Activated naive CD4-positive, alpha-beta T cell treated with anti-CD3 and anti-CD28 coated beads for 36 hours (primary cell): ENCODE data around the gene KAZN. TPM values are rescaled to one million over a fixed set of nuclear protein-coding genes. Genes with fewer than 3 reads are reported as not detected.

ENCODE experiments used
- CTCF ChIA-PET: fragments of 350-600 bp; sonication (Branson Sonifier 250); formaldehyde crosslinking; loops from one replicate; lab custom pipeline; 2021; ENCODE audit warnings: antibody characterized with exemption; lab: Charles Lee
- DNase-seq: peaks from one replicate; pipeline ENCODE4 v3.0.0-alpha.2; 2020
- H3K27ac Mint-ChIP-seq: one replicate; pipeline ENCODE4 v1.8.0; 2021; ENCODE audit warnings: mild to moderate bottlenecking, mixed read lengths
- H3K27me3 Mint-ChIP-seq: one replicate; pipeline ENCODE4 v1.8.0; 2021; ENCODE audit warnings: low read depth, mixed read lengths
- H3K36me3 Mint-ChIP-seq: one replicate; pipeline ENCODE4 v1.8.0; 2021; ENCODE audit warnings: low read depth, mixed read lengths
- H3K4me1 Mint-ChIP-seq: one replicate; pipeline ENCODE4 v1.8.0; 2021; ENCODE audit warnings: low read depth, mixed read lengths
- H3K4me3 Mint-ChIP-seq: one replicate; pipeline ENCODE4 v1.8.0; 2021; ENCODE audit warnings: mild to moderate bottlenecking, moderate library complexity, mixed read lengths
- H3K9me3 Mint-ChIP-seq: one replicate; pipeline ENCODE4 v1.8.0; 2021; ENCODE audit warnings: mixed read lengths
- intact Hi-C: fragments of 100-400 bp; cut with micrococcal nuclease; formaldehyde crosslinking; loops from one replicate; pipeline ENCODE4 v1.15.1; 2023
- total RNA-seq, 2 experiments: library from RNA; stranded (reverse); gene quantifications; one replicate each; pipeline ENCODE4 v1.2.3, GENCODE V29; 2021

Gene KAZN
- total RNA-seq, 2 experiments from 2014 or later, result 0.55 to 0.59 TPM

DNA sequence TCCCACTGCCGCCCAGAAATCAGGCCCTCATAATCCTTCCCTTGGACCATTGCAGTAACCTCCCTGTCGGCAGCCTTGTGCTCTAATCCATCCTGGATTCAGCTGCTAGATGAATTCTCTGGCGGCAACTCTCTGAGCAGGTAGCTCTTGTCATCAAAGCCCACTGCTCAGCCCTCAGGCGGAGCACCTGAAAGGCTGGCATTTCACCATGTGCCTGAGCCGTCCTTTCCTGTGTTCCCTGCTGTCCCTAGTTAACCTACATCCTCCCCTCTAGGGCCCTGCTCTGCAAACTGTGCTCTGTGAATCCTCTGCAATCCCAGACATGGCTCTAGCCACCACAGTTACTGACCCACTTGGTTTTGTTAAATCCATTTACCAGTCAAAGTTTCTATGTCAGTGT, 118.0 kb downstream of the KAZN start:
- Mint-ChIP-seq H3K4me1 (no peaks in the 10 kb centered on the region), H3K27me3 (no peaks in the 10 kb centered on the region), H3K27ac (no peak overlapping the region), H3K36me3 (no peaks in the 10 kb centered on the region), H3K4me3 (no peak overlapping the region), H3K9me3 (peaks cover 3% of the 10 kb centered on the region)
- intact Hi-C loops, result no loop called here
- DNase-seq, result no peak
- CTCF ChIA-PET, result no interaction called here

DNA sequence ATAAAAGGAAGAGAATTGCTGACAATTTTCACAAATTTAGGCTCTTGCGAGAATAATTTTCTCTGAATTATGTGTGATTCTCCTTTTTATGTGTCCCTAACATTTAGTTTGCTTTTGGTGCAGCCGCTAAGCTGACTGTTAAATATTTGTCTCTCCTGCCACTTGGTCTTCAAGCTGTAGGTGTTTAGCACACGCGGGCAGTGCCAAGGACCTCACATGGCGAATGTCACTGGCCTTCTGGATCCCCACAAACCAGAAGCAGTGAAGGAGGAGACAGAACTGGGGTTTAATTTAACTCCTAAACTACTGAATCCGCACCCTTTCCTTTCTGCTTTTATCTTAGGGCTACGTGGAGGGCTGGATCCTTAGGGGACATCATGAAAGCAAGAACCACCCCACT, 120.0 kb downstream of the KAZN start:
- Mint-ChIP-seq H3K4me3 (no peak overlapping the region), H3K4me1 (no peaks in the 10 kb centered on the region), H3K36me3 (no peaks in the 10 kb centered on the region), H3K9me3 (peaks cover 3% of the 10 kb centered on the region), H3K27ac (no peak overlapping the region), H3K27me3 (no peaks in the 10 kb centered on the region)
- intact Hi-C loops, result no loop called here
- no peak for DNase-seq
- CTCF ChIA-PET, result no interaction called here

DNA sequence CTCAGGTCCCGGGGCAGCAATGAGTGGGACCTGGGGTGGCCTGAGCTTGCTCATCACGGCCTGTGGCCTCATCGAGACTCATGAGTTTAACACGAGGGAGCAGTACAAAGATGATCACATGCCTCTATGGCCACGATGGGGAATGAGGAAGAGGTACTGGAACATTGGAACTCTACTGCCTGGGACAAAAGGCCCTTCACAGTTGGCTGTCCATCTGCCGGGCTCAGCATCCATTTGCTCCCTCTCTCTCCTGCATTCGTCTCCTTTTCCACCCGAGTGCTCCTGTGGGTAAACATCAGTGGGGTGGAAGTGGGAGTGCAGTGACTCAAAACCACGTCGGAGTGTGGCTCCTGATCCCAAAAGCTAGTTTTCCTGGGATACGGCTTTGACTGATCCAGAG, 124.9 kb downstream of the KAZN start:
- Mint-ChIP-seq H3K4me1 (no peaks in the 10 kb centered on the region), H3K9me3 (peaks cover 3% of the 10 kb centered on the region), H3K27me3 (no peaks in the 10 kb centered on the region), H3K27ac (no peak overlapping the region), H3K4me3 (no peak overlapping the region), H3K36me3 (no peaks in the 10 kb centered on the region)
- intact Hi-C loops, result no loop called here
- DNase-seq, result no peak
- CTCF ChIA-PET, result no interaction called here

DNA sequence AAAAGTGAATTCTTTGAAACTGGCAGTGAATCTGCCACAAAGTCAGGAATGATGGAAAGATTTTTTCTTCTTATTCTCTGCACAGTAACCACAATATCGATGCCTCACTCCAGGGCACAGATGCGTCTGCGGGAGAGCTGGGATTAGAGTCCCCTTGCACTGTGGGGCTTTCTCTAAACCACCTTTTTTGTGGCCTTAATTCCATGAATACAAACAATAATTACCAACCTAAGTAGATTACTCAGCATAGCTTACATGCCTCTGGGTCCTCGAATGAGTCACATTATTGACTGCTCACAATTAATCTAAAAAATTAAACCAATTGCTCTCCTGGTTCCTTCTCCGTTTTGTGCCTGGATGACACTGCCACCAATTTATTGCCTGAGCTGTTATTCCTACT, 125.8 kb downstream of the KAZN start:
- no peaks in the 10 kb centered on the region for H3K4me1 Mint-ChIP-seq
- peaks cover 3% of the 10 kb centered on the region for H3K9me3 Mint-ChIP-seq
- DNase-seq, result no peak
- no peak overlapping the region for H3K4me3 Mint-ChIP-seq
- H3K27ac Mint-ChIP-seq, result no peak overlapping the region
- H3K27me3 Mint-ChIP-seq, result no peaks in the 10 kb centered on the region
- intact Hi-C loops, result no loop called here
- no peaks in the 10 kb centered on the region for H3K36me3 Mint-ChIP-seq
- CTCF ChIA-PET, result no interaction called here

DNA sequence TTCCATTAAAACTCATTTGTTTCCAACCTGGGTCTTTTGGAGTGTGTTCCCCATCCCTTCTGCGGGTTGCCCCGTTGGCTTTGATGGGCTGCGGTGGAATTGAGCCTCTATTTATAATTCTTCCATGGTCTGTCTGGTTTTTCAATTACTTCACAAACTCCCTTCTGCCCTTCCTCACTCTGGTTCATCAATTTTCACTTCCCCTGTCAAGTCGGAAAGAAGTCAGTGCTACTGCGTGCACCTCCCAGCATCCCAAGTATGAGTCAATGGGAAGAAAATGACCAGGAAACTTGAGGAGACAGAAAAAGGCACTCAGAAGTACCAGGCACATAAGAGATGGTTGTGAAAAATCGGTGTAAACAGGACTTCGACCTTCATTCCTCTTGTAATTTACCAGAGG, 126.2 kb downstream of the KAZN start:
- Mint-ChIP-seq H3K9me3 (peaks cover 3% of the 10 kb centered on the region), H3K36me3 (no peaks in the 10 kb centered on the region), H3K27me3 (no peaks in the 10 kb centered on the region), H3K4me1 (no peaks in the 10 kb centered on the region), H3K4me3 (no peak overlapping the region), H3K27ac (no peak overlapping the region)
- CTCF ChIA-PET, result no interaction called here
- intact Hi-C loops, result no loop called here
- no peak for DNase-seq

DNA sequence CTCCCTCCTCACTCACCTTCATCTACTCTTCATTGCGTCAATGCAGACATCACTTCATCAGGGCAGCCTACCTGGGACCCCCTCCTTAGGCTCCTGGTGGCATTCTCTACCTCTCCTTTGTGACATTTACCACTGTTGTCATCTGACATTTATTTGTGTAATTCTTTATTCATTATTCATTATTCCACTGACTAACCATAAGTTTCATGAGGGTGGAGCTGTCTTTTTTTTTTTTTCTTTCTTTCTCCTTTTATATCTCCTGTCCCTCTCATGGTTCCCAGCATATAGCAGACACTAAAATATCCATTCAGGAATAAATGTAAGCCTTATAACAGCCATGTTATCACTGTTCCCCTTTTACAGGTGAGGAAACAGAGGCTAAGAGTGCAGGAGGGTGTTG, 126.8 kb downstream of the KAZN start:
- no peak for DNase-seq
- Mint-ChIP-seq H3K36me3 (no peaks in the 10 kb centered on the region), H3K27ac (no peak overlapping the region), H3K27me3 (no peaks in the 10 kb centered on the region), H3K4me3 (no peak overlapping the region), H3K9me3 (peaks cover 3% of the 10 kb centered on the region), H3K4me1 (no peaks in the 10 kb centered on the region)
- CTCF ChIA-PET, result no interaction called here
- intact Hi-C loops, result no loop called here

DNA sequence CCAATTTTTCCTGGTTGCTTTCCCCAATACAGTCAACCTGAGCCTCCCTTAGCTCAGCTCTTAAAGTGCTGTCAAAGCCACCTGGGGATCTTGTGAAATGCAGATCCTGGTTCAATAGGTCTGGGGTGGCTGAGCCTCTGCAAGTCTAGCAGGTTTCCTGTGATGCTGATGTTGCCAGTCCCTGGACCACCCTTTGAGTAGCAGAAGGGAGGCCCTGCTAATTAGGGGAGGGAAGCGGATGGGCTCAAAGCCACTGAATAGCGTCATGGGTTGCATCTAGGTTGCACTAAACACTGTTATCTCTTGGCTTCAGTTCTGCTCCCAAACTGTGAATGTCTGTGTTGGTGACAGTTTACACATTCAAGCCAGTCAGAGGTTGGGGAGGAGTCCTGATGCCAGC, 127.2 kb downstream of the KAZN start:
- CTCF ChIA-PET, result no interaction called here
- DNase-seq, result no peak
- H3K36me3 Mint-ChIP-seq, result no peaks in the 10 kb centered on the region
- H3K4me3 Mint-ChIP-seq, result no peak overlapping the region
- intact Hi-C loops, result no loop called here
- H3K27ac Mint-ChIP-seq, result no peak overlapping the region
- no peaks in the 10 kb centered on the region for H3K4me1 Mint-ChIP-seq
- H3K9me3 Mint-ChIP-seq, result no peaks in the 10 kb centered on the region
- H3K27me3 Mint-ChIP-seq, result no peaks in the 10 kb centered on the region

DNA sequence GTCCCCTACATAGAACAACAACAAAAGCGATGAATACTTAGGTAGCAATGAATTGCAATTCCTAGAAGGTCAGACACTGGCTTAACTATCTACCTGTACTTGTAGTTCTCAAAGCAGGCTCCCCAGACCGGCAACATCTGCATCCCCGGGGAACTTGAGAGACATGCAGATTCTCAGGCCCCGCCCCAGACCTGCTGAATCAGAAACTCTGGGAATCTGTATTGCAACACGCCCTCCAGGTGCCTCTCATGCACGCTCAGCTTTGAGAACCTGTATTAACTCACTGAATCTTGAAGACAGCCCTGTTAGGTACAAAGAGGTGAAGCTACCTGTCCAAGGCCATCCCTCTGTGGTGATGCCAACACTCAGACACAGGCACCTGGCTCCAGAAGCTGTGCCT, 128.1 kb downstream of the KAZN start:
- Mint-ChIP-seq H3K9me3 (no peaks in the 10 kb centered on the region), H3K27ac (no peak overlapping the region), H3K36me3 (no peaks in the 10 kb centered on the region), H3K4me3 (no peak overlapping the region), H3K27me3 (no peaks in the 10 kb centered on the region), H3K4me1 (no peaks in the 10 kb centered on the region)
- intact Hi-C loops, result no loop called here
- CTCF ChIA-PET, result no interaction called here
- no peak for DNase-seq

DNA sequence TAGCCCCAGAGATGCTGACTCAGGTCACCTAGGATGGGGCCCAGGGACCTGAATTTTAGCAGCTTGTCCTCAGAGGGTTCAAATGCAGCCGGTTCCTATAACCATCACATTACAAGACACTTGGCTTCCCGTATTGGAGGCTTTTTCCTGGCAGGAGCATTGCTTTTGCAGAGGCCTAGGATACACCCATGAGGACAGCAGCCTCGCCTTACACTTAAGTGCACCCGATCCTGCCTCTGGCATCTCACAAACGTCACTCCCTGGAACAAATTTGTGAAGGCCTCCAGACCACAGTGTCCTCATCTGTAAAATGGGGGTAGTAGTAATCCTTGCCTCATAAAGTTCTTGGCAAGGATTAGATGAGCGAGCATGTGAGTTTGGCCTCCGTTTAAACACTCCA, 130.0 kb downstream of the KAZN start:
- Mint-ChIP-seq H3K27ac (no peak overlapping the region), H3K4me1 (no peaks in the 10 kb centered on the region), H3K27me3 (no peaks in the 10 kb centered on the region), H3K9me3 (no peaks in the 10 kb centered on the region), H3K4me3 (no peak overlapping the region), H3K36me3 (no peaks in the 10 kb centered on the region)
- DNase-seq, result no peak
- intact Hi-C loops, result no loop called here
- CTCF ChIA-PET, result no interaction called here

DNA sequence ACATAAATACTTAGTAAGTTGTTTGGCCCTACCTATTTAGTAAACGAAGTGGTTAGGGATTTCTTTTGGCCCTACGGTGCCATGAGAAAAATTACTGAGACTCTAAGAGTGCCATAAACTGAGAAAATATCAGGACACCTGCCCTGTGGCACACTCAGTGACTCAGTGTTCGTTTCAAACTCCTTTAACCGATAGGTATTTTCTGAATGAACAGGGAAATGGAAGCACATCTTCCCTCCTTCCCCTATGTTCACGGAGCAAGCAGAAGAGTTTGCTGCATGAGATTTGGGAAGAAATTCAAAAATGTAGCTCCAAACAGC, 134.2 kb downstream of the KAZN start:
- no peaks in the 10 kb centered on the region for H3K4me1 Mint-ChIP-seq
- intact Hi-C loops, result no loop called here
- CTCF ChIA-PET, result no interaction called here
- no peaks in the 10 kb centered on the region for H3K36me3 Mint-ChIP-seq
- H3K27ac Mint-ChIP-seq, result no peak overlapping the region
- no peak overlapping the region for H3K4me3 Mint-ChIP-seq
- DNase-seq, result no peak
- peaks cover 22% of the 10 kb centered on the region for H3K27me3 Mint-ChIP-seq
- no peaks in the 10 kb centered on the region for H3K9me3 Mint-ChIP-seq

DNA sequence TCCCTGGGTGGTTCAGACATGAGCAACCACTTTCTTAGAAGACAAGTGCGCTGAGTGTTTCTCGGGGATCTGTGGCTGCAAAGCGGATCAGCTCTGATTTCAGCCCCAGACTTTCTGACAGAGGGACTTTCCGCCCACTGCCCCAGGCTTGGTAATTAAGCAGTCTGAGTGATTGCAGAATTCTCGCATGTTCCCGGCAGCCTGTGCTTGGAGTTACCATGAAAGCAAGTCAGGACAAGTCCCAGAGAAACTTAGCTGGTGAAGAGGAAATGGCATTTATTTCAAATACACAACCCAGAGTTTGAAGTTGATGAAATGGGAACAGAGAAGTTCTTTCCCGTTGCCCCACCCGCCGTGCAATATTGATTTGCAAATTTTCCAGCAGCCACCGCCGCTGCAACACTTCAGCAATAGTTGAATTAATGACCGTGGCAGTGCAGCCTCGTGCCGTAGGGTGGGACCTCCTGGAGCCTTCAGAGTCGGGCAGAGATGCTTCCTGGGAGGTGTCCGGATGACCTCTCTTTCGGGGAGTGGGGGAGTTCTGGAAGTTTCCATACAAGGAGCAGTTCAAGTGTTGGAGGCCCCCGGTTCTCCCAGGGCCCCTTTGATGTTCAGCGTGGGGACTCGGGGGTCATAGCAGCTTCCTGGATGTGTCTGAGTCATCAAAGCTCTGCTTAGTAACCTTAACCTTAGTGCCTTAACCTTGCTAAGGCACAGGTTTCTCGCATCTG, 134.7 kb downstream of the KAZN start:
- H3K27me3 Mint-ChIP-seq, result peaks cover 22% of the 10 kb centered on the region
- no peak overlapping the region for H3K27ac Mint-ChIP-seq
- DNase-seq, result no peak
- no peaks in the 10 kb centered on the region for H3K36me3 Mint-ChIP-seq
- no peaks in the 10 kb centered on the region for H3K4me1 Mint-ChIP-seq
- intact Hi-C loops, result no loop called here
- no peaks in the 10 kb centered on the region for H3K9me3 Mint-ChIP-seq
- CTCF ChIA-PET, result no interaction called here
- H3K4me3 Mint-ChIP-seq, result no peak overlapping the region

DNA sequence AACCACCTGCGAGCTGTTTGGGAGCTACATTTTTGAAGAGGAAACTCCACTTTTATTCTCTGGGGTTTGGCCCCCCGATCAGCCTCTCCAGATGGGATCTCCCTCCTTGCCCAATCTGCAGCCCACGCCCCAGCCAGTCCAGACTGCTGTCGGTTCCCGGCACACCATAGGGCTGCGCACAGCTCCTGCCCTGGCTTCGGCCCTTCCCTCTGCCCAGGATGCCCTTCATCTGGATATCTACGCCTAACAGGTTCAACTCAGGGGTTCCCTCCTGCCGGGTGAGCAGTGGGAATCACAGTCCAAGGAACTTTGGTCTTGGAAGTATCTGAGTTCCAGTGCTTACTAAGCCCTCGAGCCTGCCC, 135.3 kb downstream of the KAZN start:
- no peaks in the 10 kb centered on the region for H3K36me3 Mint-ChIP-seq
- no peak overlapping the region for H3K27ac Mint-ChIP-seq
- no peaks in the 10 kb centered on the region for H3K9me3 Mint-ChIP-seq
- peaks cover 25% of the 10 kb centered on the region for H3K27me3 Mint-ChIP-seq
- no peaks in the 10 kb centered on the region for H3K4me1 Mint-ChIP-seq
- H3K4me3 Mint-ChIP-seq, result no peak overlapping the region
- no peak for DNase-seq
- CTCF ChIA-PET, result no interaction called here
- intact Hi-C loops, result no loop called here

DNA sequence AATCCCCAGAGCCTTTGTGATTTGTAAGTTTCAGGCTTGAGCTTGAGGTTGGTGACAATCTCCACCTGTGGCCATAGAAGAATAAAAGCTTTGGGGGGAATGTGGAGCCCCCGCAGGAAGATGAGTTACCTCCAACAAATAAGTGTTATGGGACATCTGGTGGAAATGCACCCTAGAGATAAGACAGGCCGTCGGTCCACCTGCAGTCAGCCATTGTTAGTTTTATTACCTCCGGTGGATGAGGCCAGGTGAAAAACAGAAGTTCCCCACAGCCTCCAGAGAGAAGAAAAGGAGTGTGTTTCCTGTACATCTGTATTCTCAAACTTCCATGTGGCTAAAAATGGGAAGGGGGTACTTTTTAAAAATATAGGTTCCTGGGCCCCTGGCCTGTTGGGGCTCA, 137.4 kb downstream of the KAZN start:
- no peak for DNase-seq
- no peaks in the 10 kb centered on the region for H3K36me3 Mint-ChIP-seq
- H3K4me1 Mint-ChIP-seq, result no peaks in the 10 kb centered on the region
- intact Hi-C loops, result no loop called here
- H3K4me3 Mint-ChIP-seq, result no peak overlapping the region
- no peaks in the 10 kb centered on the region for H3K9me3 Mint-ChIP-seq
- CTCF ChIA-PET, result interaction anchor here (0.6 kb wide), 1 partner anchor 550 kb away, joined by 3 read pairs; no protein-coding TSS in a partner anchor
- peaks cover 38% of the 10 kb centered on the region for H3K27me3 Mint-ChIP-seq
- no peak overlapping the region for H3K27ac Mint-ChIP-seq
